Fibroblast of pulmonary artery (primary cell): ENCODE measurements around the gene NRF1.
"Not testable (repeated sequence)": the region's sequence is repeated elsewhere in the genome, so short reads cannot be mapped to it uniquely, and the experiment has no call there.

Experiments
- DNase-seq: peaks from one replicate; pipeline ENCODE4 v3.0.0-alpha.2; 2010; ENCODE audit warnings: low read depth
- H3K4me3 ChIP-seq: replicated peaks from 2 replicates; pipeline ENCODE4 v1.5.1; 2011; ENCODE audit warnings: low read depth, mild to moderate bottlenecking, control low read depth, low read length, moderate library complexity
- CTCF ChIP-seq: IDR thresholded peaks from 2 replicates; pipeline ENCODE4 v1.5.1; 2011; ENCODE audit warnings: mild to moderate bottlenecking, control low read depth, low read length, inconsistent platforms; ENCODE audit errors: missing control alignments

Gene NRF1

GRCh38 chr7:129635300-129636029 is 23.9 kb downstream of the NRF1 start:
- TF ChIP-seq CTCF, result peak; percentile 98
- DNase-seq, result peak; percentile 84
- H3K4me3 ChIP-seq, result no peak overlapping the region

- not testable (repeated sequence) for DNase-seq, H3K4me3 ChIP-seq
These were observed 24.6 kb downstream of the NRF1 start for GRCh38 chr7:129636030-129636550.

- TF ChIP-seq CTCF, result no peak
- H3K4me3 ChIP-seq, result no peak overlapping the region
- no peak for DNase-seq
These were observed 25.1 kb downstream of the NRF1 start for GRCh38 chr7:129636641-129637040.

GRCh38 chr7:129640400-129640799 is 28.9 kb downstream of the NRF1 start:
- H3K4me3 ChIP-seq, result no peak overlapping the region
- TF ChIP-seq CTCF, result no peak
- no peak for DNase-seq

- no peak for TF ChIP-seq CTCF
- DNase-seq, result no peak
- H3K4me3 ChIP-seq, result no peak overlapping the region
These were observed 31.5 kb downstream of the NRF1 start for GRCh38 chr7:129642871-129643549.

- no peak for TF ChIP-seq CTCF
- H3K4me3 ChIP-seq, result no peak overlapping the region
- DNase-seq, result no peak
These were observed 32.1 kb downstream of the NRF1 start for GRCh38 chr7:129643550-129644170.

- peak; percentile 79 for DNase-seq
- TF ChIP-seq CTCF, result peak; percentile 55
- H3K4me3 ChIP-seq, result no peak overlapping the region
These were observed 33.2 kb downstream of the NRF1 start for GRCh38 chr7:129644634-129645230.
